ENCODE measurements around the gene BPIFA3. TPM values are rescaled to one million over a fixed set of nuclear protein-coding genes. Genes with fewer than 3 reads are reported as not detected.

Gene BPIFA3
- polyA plus RNA-seq, 3 donors, result not detected

GRCh38 chr20:33236351-33236750 is 19.2 kb downstream of the BPIFA3 start:
- WGBS (ENCODE audit: insufficient coverage), result no CpG with 5 or more reads among the region's 1 CpG
- Histone ChIP-seq H3K9ac (ENCODE audit: insufficient read depth, low read length, poor library complexity, severe bottlenecking) (no peak overlapping the region), H2AFZ (ENCODE audit: insufficient read depth, low read depth, low read length, poor library complexity, severe bottlenecking) (no peak overlapping the region), H4K20me1 (ENCODE audit: insufficient read depth, low read length) (no peaks in the 10 kb centered on the region), H3K27me3 (ENCODE audit: control insufficient read depth in 2 of 2, insufficient read depth in 2 of 2, low read length in 2 of 2) (peaks cover 0 to 2% of the 10 kb centered on the region in 2 donors), H3K79me2 (ENCODE audit: insufficient read depth, low read length) (no peaks in the 10 kb centered on the region), H3K9me3 (replicated peaks in 1 of 2; ENCODE audit: control insufficient read depth in 1 of 2, insufficient read depth in 1 of 2, low read length in 2 of 2) (no peaks in the 10 kb centered on the region), H3K36me3 (replicated peaks in 1 of 2; ENCODE audit: control insufficient read depth in 1 of 2, insufficient read depth in 2 of 2, low read length in 2 of 2) (no peaks in the 10 kb centered on the region), H3K4me2 (replicated peaks; ENCODE audit: extremely low read depth, low read length, poor library complexity, severe bottlenecking) (no peak overlapping the region), H3K27ac (ENCODE audit: low read depth in 1 of 2, low read length in 2 of 2) (no peak overlapping the region), H3K4me1 (ENCODE audit: control insufficient read depth in 1 of 2, insufficient read depth in 2 of 2, low read length in 2 of 2) (no peaks in the 10 kb centered on the region), H3K4me3 (replicated peaks in 1 of 3; ENCODE audit: low read depth in 2 of 3, low read length in 3 of 3) (no peak overlapping the region)
- H3K4me3 Mint-ChIP-seq, result no peak overlapping the region
- peaks cover 4 to 19% (median 7%) of the 10 kb centered on the region in 3 donors for H3K27me3 Mint-ChIP-seq (ENCODE audit: low read depth in 3 of 3)
- no peak for DNase-seq
- TF ChIP-seq CTCF (IDR thresholded peaks at IDR 0.05), result no peak
- no peak overlapping the region for H3K27ac Mint-ChIP-seq
- intact Hi-C loops (cut with micrococcal nuclease), result no loop called here
- H3K9me3 Mint-ChIP-seq, result peaks cover 0 to 2% (median 0%) of the 10 kb centered on the region in 7 donors
- H3K36me3 Mint-ChIP-seq, result no peaks in the 10 kb centered on the region
- H3K4me1 Mint-ChIP-seq, result peaks cover 2% of the 10 kb centered on the region

- DNase-seq, result no peak
- H3K36me3 ChIP-seq (replicated peaks in 1 of 2; ENCODE audit: control insufficient read depth in 1 of 2, insufficient read depth in 2 of 2, low read length in 2 of 2), result no peaks in the 10 kb centered on the region
- H3K27me3 ChIP-seq (ENCODE audit: control insufficient read depth in 2 of 2, insufficient read depth in 2 of 2, low read length in 2 of 2), result peaks cover 0 to 2% of the 10 kb centered on the region in 2 donors
- no peak overlapping the region for H3K4me2 ChIP-seq (replicated peaks; ENCODE audit: extremely low read depth, low read length, poor library complexity, severe bottlenecking)
- no peak overlapping the region for H3K27ac ChIP-seq (ENCODE audit: low read depth in 1 of 2, low read length in 2 of 2)
- Mint-ChIP-seq H3K4me1 (no peaks in the 10 kb centered on the region), H3K9me3 (no peaks in the 10 kb centered on the region), H3K27me3 (ENCODE audit: low read depth in 3 of 3) (peaks cover under 1 to 12% (median 4%) of the 10 kb centered on the region in 3 donors), H3K27ac (no peak overlapping the region), H3K36me3 (no peaks in the 10 kb centered on the region), H3K4me3 (no peak overlapping the region)
- 88% methylated on average over 5 of the region's 6 CpGs for WGBS (ENCODE audit: insufficient coverage)
- no peak for TF ChIP-seq CTCF (IDR thresholded peaks at IDR 0.05)
- H2AFZ ChIP-seq (ENCODE audit: insufficient read depth, low read depth, low read length, poor library complexity, severe bottlenecking), result no peak overlapping the region
- H4K20me1 ChIP-seq (ENCODE audit: insufficient read depth, low read length), result no peaks in the 10 kb centered on the region
- H3K9ac ChIP-seq (ENCODE audit: insufficient read depth, low read length, poor library complexity, severe bottlenecking), result no peak overlapping the region
- no peaks in the 10 kb centered on the region for H3K79me2 ChIP-seq (ENCODE audit: insufficient read depth, low read length)
- no peak overlapping the region for H3K4me3 ChIP-seq (replicated peaks in 1 of 3; ENCODE audit: low read depth in 2 of 3, low read length in 3 of 3)
- H3K4me1 ChIP-seq (ENCODE audit: control insufficient read depth in 1 of 2, insufficient read depth in 2 of 2, low read length in 2 of 2), result no peaks in the 10 kb centered on the region
- intact Hi-C loops (cut with micrococcal nuclease), result no loop called here
- H3K9me3 ChIP-seq (replicated peaks in 1 of 2; ENCODE audit: control insufficient read depth in 1 of 2, insufficient read depth in 1 of 2, low read length in 2 of 2), result no peaks in the 10 kb centered on the region
Observed at GRCh38 chr20:33237989-33238388, 20.8 kb downstream of the BPIFA3 start.
